ENCODE results near the gene AVL9. TPM values are rescaled to one million over a fixed set of nuclear protein-coding genes. Genes with fewer than 3 reads are reported as not detected.

Gene AVL9
- total and polyA plus RNA-seq, 9 of the 15 experiments (the other 6 are each of a cell fraction or from before 2014, with no cell fraction given): 6.4 to 66.2 (median 30.1) TPM

- TF ChIP-seq REST (IDR thresholded peaks at IDR 0.05; ENCODE audit: borderline replicate concordance): peak; percentile 22; the same call in 1 of the 2 replicates
- no peak for TF ChIP-seq REST (CRISPR knock-in tag; IDR thresholded peaks at IDR 0.05; ENCODE audit: low read depth)
- TF ChIP-seq CHD7 (IDR thresholded peaks at IDR 0.05; ENCODE audit: low read depth, low read length): no peak
- peak; percentile 46 for TF ChIP-seq L3MBTL2 (IDR thresholded peaks at IDR 0.05)
- TF ChIP-seq MECOM (CRISPR knock-in tag; IDR thresholded peaks at IDR 0.05): peak; percentile 59; the same call in 1 of the 2 replicates
- no peak for TF ChIP-seq SLC30A9 (CRISPR knock-in tag; IDR thresholded peaks at IDR 0.05)
- TF ChIP-seq JUNB (CRISPR knock-in tag; conservative IDR thresholded peaks at IDR 0.05): peak; percentile 87
- peak; percentile 22; the same call in 1 of the 2 replicates for TF ChIP-seq KHSRP (IDR thresholded peaks at IDR 0.05)
These were observed 11.2 kb downstream of the AVL9 start (continued) for GRCh38 chr7:32506266-32507054.

Data from K562 (cell line).